Endothelial cell of umbilical vein (primary cell): ENCODE results near the gene NAA30. TPM values are rescaled to one million over a fixed set of nuclear protein-coding genes. Genes with fewer than 3 reads are reported as not detected.

ENCODE experiments used
- BruUV-seq: library from RNA; stranded (reverse); fragments of 400-500 nt; replicated peaks from 2 replicates; lab custom pipeline; 2021; lab: Mats Ljungman, UMichigan
- CTCF ChIA-PET: fragments of 300-600, 350-600 bp; sonication (Branson Sonifier 250); formaldehyde crosslinking; loops from one replicate; lab custom pipeline; 2021; ENCODE audit warnings: antibody characterized with exemption, inconsistent platforms; lab: Charles Lee
- POLR2A ChIA-PET: fragments of 300-600, 350-600 bp; sonication (Branson Sonifier 250); formaldehyde crosslinking; loops from one replicate; lab custom pipeline; 2021; ENCODE audit warnings: antibody characterized with exemption, inconsistent platforms; lab: Charles Lee
- DNase-seq: peaks from one replicate; pipeline ENCODE4 v3.0.0-alpha.2; 2011; ENCODE audit warnings: low read depth, low spot score
- FAIRE-seq: peaks from 2 replicates; lab custom pipeline; 2011; peaks lifted over from hg19 to GRCh38; lab: Jason Lieb, UNC
- H2AFZ ChIP-seq: 2 replicates; pipeline ENCODE4 v1.6.0; 2012; ENCODE audit warnings: low read depth, low read length, control low read depth, inconsistent platforms
- H3K27ac ChIP-seq: 2 replicates; pipeline ENCODE4 v1.5.1; 2011; ENCODE audit warnings: low read depth, mild to moderate bottlenecking, control low read depth, low read length, moderate library complexity; ENCODE audit not compliant: insufficient read depth
- H3K27me3 ChIP-seq, 2 experiments: 2 replicates each; pipeline versions ENCODE4 v1.6.0 to v1.6.1; 2011; ENCODE audit warnings: low read length in 2 of 2, mixed read lengths in 1 of 2; ENCODE audit not compliant: control insufficient read depth in 2 of 2, insufficient read depth in 2 of 2
- H3K36me3 ChIP-seq, 2 experiments: 2 replicates in 1 of 2; 3 replicates in 1 of 2; pipeline ENCODE4 v1.5.1; 2011; ENCODE audit warnings: low read length in 2 of 2, mild to moderate bottlenecking in 1 of 2, moderate library complexity in 1 of 2; ENCODE audit not compliant: control insufficient read depth in 2 of 2, insufficient read depth in 2 of 2; ENCODE audit errors: extremely low read depth in 1 of 2
- H3K4me1 ChIP-seq: 3 replicates; pipeline ENCODE4 v1.5.1; 2011; ENCODE audit warnings: mild to moderate bottlenecking, low read length; ENCODE audit not compliant: control insufficient read depth, insufficient read depth; ENCODE audit errors: extremely low read depth
- H3K4me2 ChIP-seq: 2 replicates; pipeline ENCODE4 v1.6.1; 2011; ENCODE audit warnings: low read length, control low read depth, mixed read lengths; ENCODE audit not compliant: insufficient read depth
- H3K4me3 ChIP-seq, 3 experiments: fragments of 200-600 bp in 1 of 3; sonication (generic), shearing (Covaris generic) in 1 of 3; replicated peaks in 1 of 3; 2 replicates each; pipeline ENCODE4 v1.5.1; 2011 to 2016; ENCODE audit warnings: control low read depth in 3 of 3, low read length in 3 of 3, mild to moderate bottlenecking in 2 of 3, inconsistent platforms in 1 of 3, low read depth in 1 of 3, moderate library complexity in 1 of 3; ENCODE audit not compliant: insufficient read depth in 1 of 3
- H3K79me2 ChIP-seq: 2 replicates; pipeline ENCODE4 v1.6.0; 2012; ENCODE audit warnings: low read length, inconsistent platforms; ENCODE audit not compliant: control insufficient read depth, insufficient read depth
- H3K9ac ChIP-seq: replicated peaks from 2 replicates; pipeline ENCODE3; 2011; ENCODE audit warnings: low read length, control low read depth; ENCODE audit not compliant: insufficient read depth; ENCODE audit errors: extremely low read depth
- H3K9me1 ChIP-seq: replicated peaks from 3 replicates; pipeline ENCODE4 v1.6.0; 2011; ENCODE audit warnings: mild to moderate bottlenecking, low read length; ENCODE audit not compliant: control insufficient read depth, insufficient read depth; ENCODE audit errors: extremely low read depth
- H3K9me3 ChIP-seq: replicated peaks from 2 replicates; pipeline ENCODE4 v1.5.1; 2012; ENCODE audit warnings: low read length, inconsistent platforms; ENCODE audit not compliant: control insufficient read depth, insufficient read depth
- H4K20me1 ChIP-seq: replicated peaks from 2 replicates; pipeline ENCODE3; 2011; ENCODE audit warnings: mild to moderate bottlenecking, low read length; ENCODE audit not compliant: control insufficient read depth, insufficient read depth; ENCODE audit errors: extremely low read depth
- EZH2 ChIP-seq: IDR thresholded peaks from 2 replicates; pipeline ENCODE4 v1.6.1; 2012; ENCODE audit warnings: borderline replicate concordance, low read depth, mild to moderate bottlenecking, moderate library complexity, low read length, inconsistent platforms; ENCODE audit not compliant: severe bottlenecking
- JUN ChIP-seq: IDR thresholded peaks from 2 replicates; pipeline ENCODE4 v1.6.1; 2011; ENCODE audit warnings: borderline replicate concordance, low read depth; ENCODE audit not compliant: insufficient read length, insufficient read depth
- MAX ChIP-seq: IDR thresholded peaks from 2 replicates; pipeline ENCODE4 v1.6.1; 2011; ENCODE audit not compliant: insufficient read depth, insufficient read length
- MYC ChIP-seq: IDR thresholded peaks from one replicate; pipeline ENCODE4 v1.6.1; 2011; ENCODE audit warnings: mild to moderate bottlenecking, low read depth, low read length
- POLR2AphosphoS5 ChIP-seq: IDR thresholded peaks from 2 replicates; pipeline ENCODE4 v1.6.1; 2012; ENCODE audit warnings: low read depth, mild to moderate bottlenecking, control low read depth, low read length, moderate library complexity; ENCODE audit not compliant: insufficient read depth
- dilution Hi-C: fragments of 300-500 bp; cut with MboI; formaldehyde crosslinking; loops from one replicate; pipeline ENCODE4 v1.15.0; 2019; ENCODE audit warnings: low sequenced_read_pairs; ENCODE audit not compliant: extremely low pct_ligation_motif_present
- intact Hi-C: fragments of 100-400 bp; cut with micrococcal nuclease; formaldehyde crosslinking; loops from one replicate; pipeline ENCODE4 v1.10.0; 2022
- polyA plus RNA-seq, 4 experiments: library from polyadenylated mRNA; depleted of rRNA in 3 of 4; stranded (reverse) in 3 of 4; unstranded in 1 of 4; fragments of >200 nt; gene quantifications; 2 replicates each; pipeline versions ENCODE4 v1.2.1 to v1.2.3, GENCODE V29; 2011 to 2012; ENCODE audit warnings: missing spikeins in 1 of 4
- total RNA-seq: library from RNA; stranded (reverse); gene quantifications from 2 replicates; pipeline ENCODE4 v1.2.3, GENCODE V29; 2021

NAA30 gene
- total and polyA plus RNA-seq, 2 donors (not counting 3 experiments of a cell fraction or from before 2014, with no cell fraction given) = 5.4 to 21.8 TPM

- CTCF ChIA-PET = no interaction called here
- DNase-seq = no peak
- H3K4me3 ChIP-seq = no peak overlapping the region
- BruUV-seq = no TSS peak
- H3K9me1 ChIP-seq = no peaks in the 10 kb centered on the region
- no peak for TF ChIP-seq MYC
- TF ChIP-seq POLR2AphosphoS5 = no peak
- no peak for TF ChIP-seq MAX
- no peak for TF ChIP-seq EZH2
- TF ChIP-seq JUN = no peak
- H4K20me1 ChIP-seq = no peaks in the 10 kb centered on the region
- H3K9me3 ChIP-seq = no peaks in the 10 kb centered on the region
- dilution Hi-C loops = no loop called here
- H3K4me2 ChIP-seq = no peak overlapping the region
- H3K36me3 ChIP-seq = no peaks in the 10 kb centered on the region
- FAIRE-seq = no peak
- no peak overlapping the region for H2AFZ ChIP-seq
- H3K27ac ChIP-seq = no peak overlapping the region
- H3K9ac ChIP-seq = no peak overlapping the region
- intact Hi-C loops = no loop called here
- H3K27me3 ChIP-seq = no peaks in the 10 kb centered on the region
- H3K79me2 ChIP-seq = no peaks in the 10 kb centered on the region
- POLR2A ChIA-PET = no interaction called here
- H3K4me1 ChIP-seq = no peaks in the 10 kb centered on the region
Measured at GRCh38 chr14:57464008-57464730, 73.8 kb downstream of the NAA30 start.

Other genes with a start within 250 kb of the NAA30 start
- gene EXOC5, start 121.7 kb upstream of the NAA30 start, total RNA-seq = 95.0 and 104 TPM in 2 replicates
- gene EXOC5, start 121.7 kb upstream of the NAA30 start, polyA plus RNA-seq = 17.4 and 23.9 TPM in 2 replicates
- 38.7 and 39.6 TPM in 2 replicates for gene AP5M1, start 121.6 kb upstream of the NAA30 start, total RNA-seq
- gene AP5M1, start 121.6 kb upstream of the NAA30 start, polyA plus RNA-seq = 12.5 and 14.8 TPM in 2 replicates
- not detected in 2 replicates for gene CCDC198, start 103.3 kb downstream of the NAA30 start, total RNA-seq
- not detected in 2 replicates for gene CCDC198, start 103.3 kb downstream of the NAA30 start, polyA plus RNA-seq